ENCODE measurements around the gene SLC6A8.
"Not testable (repeated sequence)": the region's sequence is repeated elsewhere in the genome, so short reads cannot be mapped to it uniquely, and the experiment has no call there.

Gene SLC6A8

DNA sequence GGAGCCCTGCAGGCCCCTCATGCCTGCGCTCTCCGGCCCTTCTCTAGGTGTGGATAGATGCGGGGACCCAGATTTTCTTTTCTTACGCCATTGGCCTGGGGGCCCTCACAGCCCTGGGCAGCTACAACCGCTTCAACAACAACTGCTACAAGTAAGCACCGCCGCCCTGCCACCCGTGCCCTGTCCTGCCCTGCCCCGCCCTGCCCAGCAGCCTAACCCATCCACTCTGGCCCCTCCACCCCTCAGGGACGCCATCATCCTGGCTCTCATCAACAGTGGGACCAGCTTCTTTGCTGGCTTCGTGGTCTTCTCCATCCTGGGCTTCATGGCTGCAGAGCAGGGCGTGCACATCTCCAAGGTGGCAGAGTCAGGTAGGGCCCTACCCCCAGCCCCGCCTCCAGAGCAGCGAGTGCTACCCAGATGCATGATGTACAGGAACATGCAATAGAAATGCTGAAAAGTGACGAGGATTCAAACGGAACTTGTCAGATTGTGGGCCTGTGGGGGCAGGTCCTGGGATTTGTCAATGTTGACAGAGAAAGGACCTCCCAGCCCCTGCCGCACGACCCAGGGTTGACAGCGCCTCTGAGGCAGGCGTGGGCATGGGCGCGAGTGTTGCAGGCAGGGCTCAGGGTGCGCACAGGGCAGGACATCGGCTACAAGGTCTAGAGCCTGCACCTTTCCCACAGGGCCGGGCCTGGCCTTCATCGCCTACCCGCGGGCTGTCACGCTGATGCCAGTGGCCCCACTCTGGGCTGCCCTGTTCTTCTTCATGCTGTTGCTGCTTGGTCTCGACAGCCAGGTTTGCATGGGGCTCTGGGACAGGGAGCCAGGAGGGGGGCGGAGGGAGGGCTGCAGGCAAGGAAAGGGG lies 5.7 kb downstream of the SLC6A8 start:
- DNase-seq (ENCODE audit: low spot score) = no peak

DNA sequence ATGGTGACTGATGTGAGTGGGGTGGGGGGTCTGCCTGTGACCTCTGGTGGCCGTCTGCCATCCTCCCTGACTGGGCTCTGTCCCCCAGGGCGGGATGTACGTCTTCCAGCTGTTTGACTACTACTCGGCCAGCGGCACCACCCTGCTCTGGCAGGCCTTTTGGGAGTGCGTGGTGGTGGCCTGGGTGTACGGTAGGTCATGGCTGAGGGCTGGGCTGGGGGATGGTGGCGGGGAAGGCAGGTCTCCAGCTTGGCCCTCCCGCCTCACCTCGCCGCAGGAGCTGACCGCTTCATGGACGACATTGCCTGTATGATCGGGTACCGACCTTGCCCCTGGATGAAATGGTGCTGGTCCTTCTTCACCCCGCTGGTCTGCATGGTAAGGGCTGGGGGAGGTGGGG lies 6.5 kb downstream of the SLC6A8 start:
- DNase-seq (ENCODE audit: low spot score) = not testable (repeated sequence)

DNA sequence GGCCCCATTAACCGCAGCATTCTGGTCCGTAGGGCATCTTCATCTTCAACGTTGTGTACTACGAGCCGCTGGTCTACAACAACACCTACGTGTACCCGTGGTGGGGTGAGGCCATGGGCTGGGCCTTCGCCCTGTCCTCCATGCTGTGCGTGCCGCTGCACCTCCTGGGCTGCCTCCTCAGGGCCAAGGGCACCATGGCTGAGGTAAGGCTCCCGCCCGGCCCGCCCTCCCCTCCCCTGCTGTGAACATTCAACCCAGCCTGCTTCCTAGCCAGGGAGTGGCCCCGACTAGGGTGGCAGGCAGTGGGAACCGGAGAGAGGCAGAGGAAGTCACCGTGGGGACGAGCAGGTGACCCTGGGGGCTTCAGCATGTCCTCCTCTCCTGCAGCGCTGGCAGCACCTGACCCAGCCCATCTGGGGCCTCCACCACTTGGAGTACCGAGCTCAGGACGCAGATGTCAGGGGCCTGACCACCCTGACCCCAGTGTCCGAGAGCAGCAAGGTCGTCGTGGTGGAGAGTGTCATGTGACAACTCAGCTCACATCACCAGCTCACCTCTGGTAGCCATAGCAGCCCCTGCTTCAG lies 7.1 kb downstream of the SLC6A8 start:
- no peak for DNase-seq (ENCODE audit: low spot score)

- DNase-seq (ENCODE audit: low spot score) = no peak
Measured at GRCh38 chrX:153696100-153696499, 8.4 kb downstream of the SLC6A8 start.

DNA sequence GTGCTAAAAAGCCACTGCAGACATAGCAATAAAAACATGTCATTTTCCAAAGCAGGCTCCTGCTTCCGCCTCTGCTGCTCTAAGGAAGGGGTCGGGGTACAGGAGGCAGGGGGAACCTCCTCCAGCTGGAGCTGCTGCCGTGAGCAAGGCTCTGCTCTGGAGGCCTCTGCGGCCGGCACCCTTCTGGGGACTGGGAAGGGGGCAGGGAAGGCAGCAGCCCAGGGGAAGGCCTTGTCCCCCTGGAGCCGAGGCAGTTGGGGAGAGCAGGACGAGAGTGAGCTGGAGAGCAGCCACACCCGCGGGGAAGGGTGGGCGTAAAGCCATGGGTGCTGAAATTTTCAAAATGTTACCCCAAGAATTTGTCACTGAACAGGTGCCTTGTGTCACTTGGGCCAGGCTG lies 8.8 kb downstream of the SLC6A8 start:
- DNase-seq (ENCODE audit: low spot score) = not testable (repeated sequence)

GRCh38 chrX:153696986-153697722 lies 9.4 kb downstream of the SLC6A8 start:
- not testable (repeated sequence) for DNase-seq (ENCODE audit: low spot score)

DNA sequence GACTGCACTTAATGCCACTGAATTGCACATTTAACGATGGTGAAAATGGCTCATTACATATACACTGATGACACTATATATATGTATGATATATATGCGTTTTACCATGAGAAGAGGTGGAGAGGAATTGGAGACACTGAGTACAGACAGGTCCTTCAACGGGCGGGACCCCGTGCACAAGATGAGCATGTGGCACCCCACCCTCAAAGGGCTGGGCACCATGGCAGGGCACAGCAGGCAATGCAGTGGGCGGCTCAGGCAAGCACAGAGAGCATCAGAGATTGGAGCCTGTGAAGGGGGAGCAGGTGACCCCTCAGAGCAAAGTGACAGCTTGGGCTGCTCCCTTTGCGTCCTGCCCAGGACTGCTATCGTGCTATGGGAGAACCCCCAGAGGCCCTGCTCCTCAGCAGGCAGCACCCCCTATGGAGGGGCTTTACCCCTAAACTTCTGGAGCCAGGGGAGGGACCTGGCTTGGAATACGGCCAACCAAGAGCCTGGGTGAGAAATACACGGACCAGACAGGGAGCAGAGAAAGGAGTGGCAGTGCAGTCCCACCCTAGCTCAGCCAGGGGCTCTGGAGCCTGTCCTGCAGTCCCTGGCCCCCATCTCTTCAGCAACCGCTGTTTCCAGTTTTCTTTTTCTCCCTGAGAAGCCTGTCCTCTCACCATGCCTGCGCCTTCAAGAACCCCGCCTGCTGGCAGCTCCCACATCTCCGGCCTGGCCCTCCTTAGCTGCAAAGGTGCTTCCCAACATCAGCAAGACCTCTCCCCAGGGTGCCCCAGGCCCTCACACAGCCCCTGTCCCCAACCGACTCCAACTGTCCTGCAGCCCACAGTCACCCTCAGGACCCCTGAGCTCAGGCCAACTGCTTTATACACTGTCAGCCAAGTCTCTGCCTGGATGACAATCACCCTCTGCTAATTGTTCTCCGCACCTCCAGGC lies 10.5 kb downstream of the SLC6A8 start:
- DNase-seq (ENCODE audit: low spot score) = no peak

- DNase-seq (ENCODE audit: low spot score) = not testable (repeated sequence)
Measured at GRCh38 chrX:153699210-153699783, 11.6 kb downstream of the SLC6A8 start.

GRCh38 chrX:153699784-153700371 lies 12.2 kb downstream of the SLC6A8 start:
- not testable (repeated sequence) for DNase-seq (ENCODE audit: low spot score)

DNA sequence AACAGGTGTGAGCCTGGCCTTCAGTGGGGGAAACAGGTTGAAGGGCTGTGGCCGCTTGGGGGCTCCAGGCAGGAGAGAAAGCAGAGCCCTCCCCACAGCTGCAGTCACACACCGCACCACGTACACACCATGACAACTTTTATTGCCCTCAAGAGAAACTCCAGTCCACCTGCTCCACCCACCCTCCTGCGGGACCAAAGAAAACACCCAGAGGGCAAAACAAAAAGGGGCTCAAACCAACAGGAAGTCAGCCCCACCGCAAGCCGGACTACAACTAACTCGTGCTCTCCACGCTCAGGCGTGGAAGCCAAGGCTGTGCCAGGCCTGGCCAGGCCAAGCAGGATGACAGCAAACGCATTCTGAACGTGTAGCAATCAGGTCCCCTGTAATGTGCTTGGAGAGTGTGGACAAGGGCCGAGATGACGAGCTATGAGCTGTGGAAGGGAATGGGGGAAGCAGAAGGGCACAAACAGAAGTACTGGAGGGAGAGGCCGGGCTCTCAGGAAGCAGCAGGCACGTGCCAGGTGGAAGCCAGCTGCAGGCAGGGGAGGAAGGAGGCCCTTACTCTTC lies 12.7 kb downstream of the SLC6A8 start:
- no peak for DNase-seq (ENCODE audit: low spot score)

DNA sequence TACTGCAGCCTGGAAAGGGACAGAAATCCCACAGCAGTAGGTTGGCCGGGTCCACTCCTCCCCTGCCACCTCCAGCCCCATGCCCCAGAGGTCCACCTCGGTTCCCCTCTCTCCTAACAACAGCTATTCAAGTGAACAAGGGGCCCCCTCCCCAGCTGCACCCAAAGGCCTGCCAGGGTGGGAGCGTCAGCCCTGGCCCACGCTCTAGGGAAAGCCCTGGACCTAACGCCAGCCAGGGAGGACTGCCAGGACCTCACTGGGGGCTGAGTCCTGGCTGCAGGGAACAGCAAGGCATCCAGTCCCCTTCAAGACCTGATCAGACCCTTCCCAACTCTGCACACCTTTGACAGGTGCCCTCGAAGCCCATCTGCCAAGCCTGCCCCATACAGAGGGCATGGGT lies 13.2 kb downstream of the SLC6A8 start:
- no peak for DNase-seq (ENCODE audit: low spot score)

DNA sequence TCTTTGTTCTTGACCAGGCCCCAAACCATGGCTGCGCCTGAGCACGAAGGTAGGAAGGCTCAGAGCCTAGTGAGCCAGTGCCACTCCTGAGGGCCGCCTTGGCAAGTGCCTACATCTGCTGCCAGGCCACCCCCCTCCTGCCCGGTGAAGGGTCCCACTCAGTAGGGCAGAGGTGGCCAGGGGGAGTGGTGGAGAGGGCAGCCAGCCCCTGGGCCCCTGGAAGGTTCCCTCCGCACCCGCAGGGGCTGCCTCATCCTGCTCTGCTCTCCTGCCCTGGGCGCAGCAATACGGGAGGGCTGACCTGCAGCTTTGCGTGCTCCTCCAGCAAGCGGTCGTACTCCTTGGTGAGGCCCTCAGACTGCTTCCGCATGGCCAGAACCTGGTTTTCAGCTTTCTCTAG lies 14.0 kb downstream of the SLC6A8 start:
- no peak for DNase-seq (ENCODE audit: low spot score)

DNA sequence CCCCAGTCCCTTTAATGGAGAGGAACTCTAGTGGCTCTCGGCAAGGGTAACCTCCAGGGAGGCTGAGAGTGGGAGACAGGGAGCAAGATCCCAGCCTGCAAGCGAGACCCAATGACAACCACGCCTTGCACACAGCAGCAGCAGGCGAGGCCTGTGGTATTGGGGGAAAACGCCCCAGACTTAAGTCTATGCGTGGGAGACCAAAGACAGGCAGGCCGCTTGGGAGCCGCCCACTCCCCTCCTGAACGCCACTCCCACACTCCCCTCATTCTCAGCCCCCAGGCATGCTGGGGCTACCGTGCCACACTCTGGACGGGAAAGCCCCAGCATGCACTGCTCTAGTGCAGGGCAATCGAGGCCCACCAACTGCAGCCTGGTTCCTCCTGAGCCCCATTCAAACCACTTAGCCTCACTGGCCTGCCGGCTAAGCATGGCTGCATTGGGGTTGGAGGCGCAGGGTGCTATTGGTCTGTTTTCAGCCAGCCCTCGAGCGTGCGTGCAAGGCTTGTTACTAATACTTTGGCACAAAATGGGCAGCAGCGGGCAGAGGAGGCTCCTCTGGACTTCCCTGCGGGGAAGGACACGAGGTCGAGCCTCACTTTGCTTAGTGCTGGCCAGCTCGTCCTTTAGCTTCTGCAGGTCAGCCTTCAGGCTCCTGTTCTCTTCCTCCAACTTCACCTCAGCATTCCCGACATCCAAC lies 14.8 kb downstream of the SLC6A8 start:
- no peak for DNase-seq (ENCODE audit: low spot score)

DNA sequence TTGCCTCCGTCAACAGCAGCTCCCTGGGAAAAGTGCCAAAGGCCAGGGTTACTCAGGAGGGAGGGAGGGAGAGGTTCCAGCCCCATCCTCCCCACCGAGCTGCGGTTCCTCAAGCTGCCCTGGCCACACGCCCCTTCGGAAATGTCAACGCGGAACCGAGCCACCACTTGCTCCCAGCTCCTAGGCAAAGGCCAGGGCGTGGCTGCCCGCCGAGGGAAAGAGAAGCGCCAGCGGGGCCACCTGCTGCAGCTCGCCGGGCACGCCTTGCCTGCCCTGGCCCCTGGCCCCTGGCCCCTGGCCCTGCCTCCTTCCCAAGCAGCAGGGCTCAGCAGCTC lies 15.3 kb downstream of the SLC6A8 start:
- DNase-seq (ENCODE audit: low spot score) = no peak

- no peak for DNase-seq (ENCODE audit: low spot score)
Measured at GRCh38 chrX:153704021-153704526, 16.3 kb downstream of the SLC6A8 start.

DNA sequence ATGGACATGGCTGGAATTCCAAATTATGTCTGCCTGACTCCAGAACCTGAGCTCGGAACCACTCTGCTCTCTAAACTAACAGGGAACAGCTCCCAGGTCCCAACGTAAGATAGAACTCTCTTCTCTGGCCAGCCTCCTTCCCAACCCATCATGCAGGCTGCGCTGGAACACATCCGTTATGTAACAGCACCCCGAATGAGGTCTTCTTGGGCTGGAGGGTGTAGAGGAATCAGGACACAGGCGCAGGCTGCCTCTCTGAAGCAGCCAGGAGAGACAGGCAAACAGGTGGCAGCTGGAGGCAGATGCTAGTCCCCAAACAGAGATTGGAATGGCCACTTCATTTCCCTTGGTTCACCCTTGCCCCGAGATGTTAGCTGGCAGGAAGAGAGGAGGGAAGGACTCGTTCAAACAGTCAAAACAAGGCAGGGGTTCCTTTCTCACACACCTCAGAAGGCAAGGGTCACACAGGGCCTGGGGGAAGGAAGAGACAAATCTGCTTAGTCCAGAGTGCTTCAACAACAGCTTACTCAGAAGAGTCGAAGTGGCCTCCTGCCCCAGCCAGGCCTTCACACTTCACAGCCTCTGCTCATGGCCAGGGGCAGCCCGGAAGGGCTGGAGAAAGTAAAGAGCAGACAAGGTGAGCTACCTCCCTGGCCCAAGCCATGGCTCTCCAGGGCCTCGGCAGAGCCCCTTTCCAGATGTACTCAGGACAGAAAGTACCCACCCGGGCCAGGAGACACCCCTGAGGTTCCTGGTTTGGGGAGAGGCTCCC lies 17.1 kb downstream of the SLC6A8 start:
- DNase-seq (ENCODE audit: low spot score) = not testable (repeated sequence)

- not testable (repeated sequence) for DNase-seq (ENCODE audit: low spot score)
Measured at GRCh38 chrX:153705403-153706060, 17.8 kb downstream of the SLC6A8 start.

DNA sequence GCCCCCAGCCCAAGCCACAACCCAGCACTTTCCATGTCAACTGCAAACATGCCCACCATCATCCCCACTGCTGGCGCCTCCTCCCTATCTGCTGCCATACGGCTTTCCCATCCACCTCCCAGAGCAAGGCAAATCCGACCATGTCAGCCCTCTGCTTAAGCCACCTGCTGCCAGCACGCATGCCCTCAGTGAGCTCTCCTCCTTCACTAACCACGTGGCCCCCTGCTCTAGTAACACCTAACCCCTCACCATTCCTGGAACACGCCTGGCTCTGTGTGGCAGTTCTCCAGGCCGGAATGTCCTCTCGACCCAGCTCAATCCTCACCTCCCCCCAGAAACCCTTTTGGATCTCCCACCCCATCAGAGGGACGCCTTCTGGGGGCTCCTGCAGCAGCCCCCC lies 19.1 kb downstream of the SLC6A8 start:
- DNase-seq (ENCODE audit: low spot score) = no peak

DNA sequence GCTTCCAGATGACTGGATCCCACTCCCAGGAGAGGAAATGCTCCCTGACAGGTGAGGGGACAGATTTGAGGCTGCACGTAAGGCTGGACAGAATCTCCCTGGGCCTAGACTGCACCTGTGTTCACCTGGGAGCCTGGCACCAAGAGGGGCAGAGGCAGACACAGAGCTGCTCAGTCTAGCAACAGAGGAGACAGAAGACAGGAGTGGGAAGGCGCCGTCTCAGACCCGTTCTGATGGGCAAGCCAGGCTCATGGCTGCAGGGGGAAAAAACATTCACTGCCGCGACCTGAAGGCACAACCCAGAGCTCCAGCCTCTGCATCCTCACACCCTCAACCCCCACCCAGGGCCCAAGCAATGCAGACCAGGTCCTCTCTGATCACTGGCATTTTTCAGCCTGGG lies 19.7 kb downstream of the SLC6A8 start:
- no peak for DNase-seq (ENCODE audit: low spot score)
